HUES64 (cell line): Measurements from ENCODE around the gene SMYD5.

ENCODE experiments used
- H3K27ac ChIP-seq: 2 replicates; pipeline ENCODE4 v1.7.0; 2013; ENCODE audit warnings: low read depth, low read length, inconsistent platforms
- H3K27me3 ChIP-seq: 2 replicates; pipeline ENCODE4 v1.6.1; 2013; ENCODE audit warnings: mild to moderate bottlenecking, low read length; ENCODE audit not compliant: insufficient read depth
- H3K36me3 ChIP-seq: 2 replicates; pipeline ENCODE4 v1.6.1; 2013; ENCODE audit warnings: mild to moderate bottlenecking, low read length; ENCODE audit not compliant: insufficient read depth
- H3K4me1 ChIP-seq: 2 replicates; pipeline ENCODE4 v1.6.1; 2013; ENCODE audit warnings: mild to moderate bottlenecking, low read length, moderate library complexity; ENCODE audit not compliant: insufficient read depth
- H3K4me3 ChIP-seq: 2 replicates; pipeline ENCODE4 v1.5.1; 2013; ENCODE audit warnings: mild to moderate bottlenecking, low read length, moderate library complexity
- H3K9ac ChIP-seq: 2 replicates; pipeline ENCODE4 v1.6.1; 2013; ENCODE audit warnings: mild to moderate bottlenecking, low read depth, low read length
- H3K9me3 ChIP-seq: 2 replicates; pipeline ENCODE4 v1.6.1; 2013; ENCODE audit warnings: low read depth, low read length; ENCODE audit not compliant: insufficient read depth
- WGBS: fragments of 150-250, 120-280 bp; methylation state at CpG from one replicate; pipeline ENCODE4 v1.1.7; 2013; ENCODE audit warnings: missing lambda C conversion rate; 5-methylcytosine and 5-hydroxymethylcytosine counted together

SMYD5 gene

DNA sequence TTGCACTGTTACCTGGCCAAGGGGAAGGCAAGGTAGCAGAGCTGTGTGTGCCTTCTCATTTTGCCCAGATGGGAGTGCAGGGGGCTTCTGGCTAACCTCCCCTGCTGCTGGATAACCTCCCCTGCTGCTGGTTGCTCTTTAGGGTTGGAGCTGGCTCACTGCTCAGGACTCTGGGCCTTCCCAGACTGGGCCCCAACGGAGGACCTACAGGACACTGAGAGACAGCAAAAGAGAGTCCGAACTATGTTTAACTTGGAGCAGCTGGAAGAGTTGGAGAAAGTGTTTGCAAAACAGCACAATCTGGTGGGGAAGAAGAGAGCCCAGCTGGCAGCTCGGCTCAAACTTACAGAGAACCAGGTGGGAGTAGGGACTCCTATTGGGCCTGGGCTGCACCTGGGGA is 5.8 kb upstream of the SMYD5 start:
- H3K27ac ChIP-seq = no peak overlapping the region
- 86% methylated on average over 3 of the region's 3 CpGs for WGBS
- peaks cover 24% of the 10 kb centered on the region for H3K27me3 ChIP-seq
- H3K9me3 ChIP-seq = no peaks in the 10 kb centered on the region
- H3K4me1 ChIP-seq = 0 out of 2 replicates have a peak, but pooled peaks cover 4% of the 10 kb centered on the region
- H3K4me3 ChIP-seq = no peak overlapping the region
- H3K9ac ChIP-seq = no peak overlapping the region
- no peaks in the 10 kb centered on the region for H3K36me3 ChIP-seq

DNA sequence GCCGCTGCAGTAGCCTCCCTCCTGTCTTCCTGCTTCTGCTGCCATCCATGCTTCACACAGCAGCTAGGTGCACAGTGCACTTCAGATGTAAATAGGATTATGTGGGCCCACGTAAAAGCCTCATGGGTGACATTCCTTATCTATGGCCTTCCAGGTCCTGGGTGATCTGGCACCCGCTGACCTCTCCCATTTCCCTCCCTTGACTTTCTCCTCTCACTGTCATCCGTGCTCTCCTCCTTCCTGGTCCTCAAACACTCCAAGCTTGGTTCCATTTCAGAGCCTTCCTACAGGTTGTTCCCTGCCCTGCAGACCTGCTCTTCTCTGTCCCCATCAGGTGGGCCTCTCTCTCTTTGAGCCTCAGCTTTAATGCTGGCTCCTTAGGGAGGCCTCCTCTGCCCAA is 4.0 kb upstream of the SMYD5 start:
- no peaks in the 10 kb centered on the region for H3K36me3 ChIP-seq
- peaks cover 8% of the 10 kb centered on the region for H3K27me3 ChIP-seq
- no peak overlapping the region for H3K9ac ChIP-seq
- H3K9me3 ChIP-seq = no peaks in the 10 kb centered on the region
- WGBS = 85% methylated on average over 4 of the region's 4 CpGs
- peaks cover 7% of the 10 kb centered on the region; the same call in 1 of the 2 replicates for H3K4me1 ChIP-seq
- no peak overlapping the region for H3K4me3 ChIP-seq
- no peak overlapping the region for H3K27ac ChIP-seq

DNA sequence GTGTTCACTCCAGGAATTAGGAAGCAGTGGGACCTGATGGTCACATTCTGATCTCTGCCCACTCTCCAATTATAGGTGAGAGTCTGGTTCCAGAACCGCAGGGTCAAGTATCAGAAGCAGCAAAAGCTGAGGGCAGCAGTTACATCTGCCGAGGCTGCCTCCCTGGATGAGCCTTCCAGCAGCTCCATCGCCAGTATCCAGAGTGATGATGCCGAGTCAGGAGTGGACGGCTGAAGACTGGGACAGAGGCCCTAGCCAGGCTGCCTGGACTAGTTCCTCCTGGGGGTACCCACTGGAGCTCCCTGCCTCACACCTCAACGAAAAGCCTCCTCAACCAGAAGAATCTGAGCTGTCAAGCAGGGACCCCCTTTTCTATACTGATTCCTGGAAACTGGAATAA is 3.3 kb upstream of the SMYD5 start:
- no peaks in the 10 kb centered on the region for H3K36me3 ChIP-seq
- peaks cover 11% of the 10 kb centered on the region; the same call in 1 of the 2 replicates for H3K4me1 ChIP-seq
- 92% methylated on average over 6 of the region's 6 CpGs for whole genome bisulfite sequencing
- H3K9me3 ChIP-seq = no peaks in the 10 kb centered on the region
- H3K4me3 ChIP-seq = no peak overlapping the region
- no peak overlapping the region for H3K9ac ChIP-seq
- H3K27me3 ChIP-seq = 0 out of 2 replicates have a peak, but pooled peaks cover 2% of the 10 kb centered on the region
- no peak overlapping the region for H3K27ac ChIP-seq

DNA sequence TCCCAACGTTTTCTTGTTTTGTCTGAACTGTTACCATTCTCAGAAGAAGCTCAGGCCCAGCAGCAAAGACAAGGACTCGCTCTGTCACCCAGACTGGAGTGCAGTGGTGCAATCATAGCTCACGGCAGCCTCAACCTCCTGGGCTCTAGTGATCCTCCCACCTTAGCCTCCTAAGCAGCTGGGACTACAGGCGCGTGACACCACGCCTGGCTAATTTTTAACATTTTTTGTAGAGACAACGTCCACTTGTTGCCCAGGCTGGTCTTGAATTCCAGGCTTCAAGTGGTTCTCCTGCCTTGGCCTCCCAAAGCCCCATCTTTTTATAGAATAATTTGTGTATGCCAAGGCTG is 2.0 kb upstream of the SMYD5 start:
- WGBS = 78% methylated on average over 7 of the region's 7 CpGs
- peaks cover 11% of the 10 kb centered on the region; the same call in 1 of the 2 replicates for H3K4me1 ChIP-seq
- H3K9me3 ChIP-seq = no peaks in the 10 kb centered on the region
- 0 out of 2 replicates have a peak, but pooled peaks cover 1% of the 10 kb centered on the region for H3K27me3 ChIP-seq
- no peak overlapping the region for H3K27ac ChIP-seq
- H3K4me3 ChIP-seq = no peak overlapping the region
- H3K36me3 ChIP-seq = no peaks in the 10 kb centered on the region
- H3K9ac ChIP-seq = no peak overlapping the region

DNA sequence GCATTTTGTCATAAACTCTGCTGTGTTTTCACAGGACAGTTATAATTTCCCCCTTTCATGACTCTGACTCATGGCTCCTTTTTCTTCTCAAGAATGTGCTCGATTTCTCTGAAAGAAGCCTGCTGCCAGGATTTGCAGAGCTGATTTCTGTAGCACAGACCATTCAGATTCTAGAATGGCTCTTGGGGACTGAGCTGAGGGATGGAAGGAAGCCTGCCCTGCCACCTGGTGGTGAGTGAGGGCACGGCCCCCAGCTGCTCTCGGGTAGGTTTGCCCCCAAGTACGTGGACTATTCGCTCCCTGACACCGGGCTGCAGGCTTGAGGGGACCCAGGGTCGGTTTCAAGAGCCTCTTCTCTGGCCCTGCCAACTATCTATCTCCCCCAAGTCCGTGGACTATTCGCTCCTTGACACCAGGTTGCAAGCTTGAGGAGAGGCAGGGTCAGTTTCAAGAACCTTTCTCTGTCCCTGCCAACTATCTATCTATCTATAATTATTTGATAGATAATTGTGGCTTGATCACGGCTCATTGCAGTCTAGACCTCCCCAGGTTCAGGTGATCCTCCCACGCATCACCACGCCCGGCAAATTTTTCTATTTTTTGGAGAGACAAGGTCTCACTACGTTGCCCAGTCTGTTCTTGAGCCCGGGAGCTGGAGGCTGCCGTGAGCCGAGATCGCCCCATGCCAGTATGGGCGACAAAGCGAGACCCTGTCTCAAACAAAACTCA is 1.4 kb upstream of the SMYD5 start:
- H3K27me3 ChIP-seq = no peaks in the 10 kb centered on the region
- H3K27ac ChIP-seq = no peak overlapping the region
- H3K36me3 ChIP-seq = no peaks in the 10 kb centered on the region
- H3K9ac ChIP-seq = no peak overlapping the region
- WGBS = 51% methylated on average over 20 of the region's 20 CpGs
- no peak overlapping the region for H3K4me3 ChIP-seq
- H3K4me1 ChIP-seq = peaks cover 11% of the 10 kb centered on the region; the same call in 1 of the 2 replicates
- no peaks in the 10 kb centered on the region for H3K9me3 ChIP-seq

DNA sequence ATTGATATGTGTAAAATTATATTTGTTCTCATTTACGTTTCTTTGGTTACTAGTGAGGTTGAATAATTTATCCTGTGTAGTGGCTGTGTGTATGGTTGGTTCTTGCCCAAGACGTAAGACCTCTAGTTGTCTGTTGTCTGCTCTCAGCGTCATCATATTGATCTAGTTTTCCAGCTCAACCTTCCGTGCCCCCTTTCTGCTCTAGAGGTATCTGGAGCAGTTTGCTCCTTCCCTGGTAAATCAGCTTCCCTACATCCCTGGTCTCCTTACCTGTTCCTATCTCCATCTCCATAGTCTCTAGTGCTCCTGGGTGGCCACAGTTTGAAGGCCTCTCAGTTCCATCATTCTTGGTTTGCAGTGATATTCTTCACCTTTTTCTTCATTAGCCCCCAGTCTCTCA is 1.2 kb downstream of the SMYD5 start:
- 86% methylated on average over 4 of the region's 4 CpGs for WGBS
- no peaks in the 10 kb centered on the region for H3K27me3 ChIP-seq
- H3K9ac ChIP-seq = no peak overlapping the region
- H3K4me3 ChIP-seq = peak overlapping the region; percentile 86
- peaks cover 11% of the 10 kb centered on the region; the same call in 1 of the 2 replicates for H3K4me1 ChIP-seq
- H3K36me3 ChIP-seq = peaks cover 12% of the 10 kb centered on the region
- no peak overlapping the region for H3K27ac ChIP-seq
- no peaks in the 10 kb centered on the region for H3K9me3 ChIP-seq

DNA sequence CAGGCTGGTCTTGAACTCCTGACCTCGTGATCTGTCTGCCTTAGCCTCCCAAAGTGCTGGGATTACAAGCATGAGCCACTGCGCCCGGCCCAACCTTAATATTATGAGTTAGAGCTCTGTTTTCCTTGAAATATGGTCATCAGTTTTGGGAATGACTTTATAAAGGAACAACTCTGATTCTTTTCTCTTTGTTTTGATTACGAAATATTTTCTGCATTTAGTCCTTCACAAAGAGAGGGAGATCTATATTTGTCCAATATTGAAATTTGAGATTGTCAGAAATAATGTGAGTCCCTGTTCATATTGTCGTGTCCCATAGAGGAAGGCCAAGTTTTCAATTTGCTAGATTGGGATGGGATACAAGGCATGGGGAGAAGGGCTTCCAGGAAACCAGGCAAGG is 3.1 kb downstream of the SMYD5 start:
- H3K4me3 ChIP-seq = no peak overlapping the region
- H3K27ac ChIP-seq = no peak overlapping the region
- H3K36me3 ChIP-seq = peaks cover 31% of the 10 kb centered on the region
- H3K9me3 ChIP-seq = no peaks in the 10 kb centered on the region
- WGBS = 93% methylated on average over 5 of the region's 5 CpGs
- H3K4me1 ChIP-seq = peaks cover 11% of the 10 kb centered on the region; the same call in 1 of the 2 replicates
- no peaks in the 10 kb centered on the region for H3K27me3 ChIP-seq
- H3K9ac ChIP-seq = no peak overlapping the region

DNA sequence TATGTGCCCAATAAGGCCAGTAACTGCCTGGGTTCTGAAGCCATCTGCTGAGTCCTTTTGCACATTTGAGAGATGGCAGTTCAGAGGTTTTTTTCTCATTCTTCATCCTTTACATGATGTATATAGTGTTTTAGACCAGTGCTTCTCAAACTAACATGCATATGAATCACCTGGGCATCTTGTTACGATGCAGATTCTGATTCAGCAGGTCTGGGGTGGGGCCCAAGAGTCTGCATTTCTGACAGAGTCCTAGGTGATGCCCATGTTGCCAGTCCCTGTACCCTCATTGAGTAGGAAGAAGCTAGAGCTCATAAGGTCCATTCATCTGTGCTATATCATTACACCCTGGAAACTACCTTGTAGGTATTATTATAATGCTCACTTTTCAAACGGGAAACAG is 3.8 kb downstream of the SMYD5 start:
- Histone ChIP-seq H3K36me3 (peaks cover 37% of the 10 kb centered on the region), H3K9me3 (no peaks in the 10 kb centered on the region), H3K9ac (no peak overlapping the region), H3K27ac (no peak overlapping the region), H3K27me3 (no peaks in the 10 kb centered on the region), H3K4me1 (peaks cover 9% of the 10 kb centered on the region; the same call in 1 of the 2 replicates), H3K4me3 (no peak overlapping the region)
- WGBS = 82% methylated on average over 2 of the region's 2 CpGs

DNA sequence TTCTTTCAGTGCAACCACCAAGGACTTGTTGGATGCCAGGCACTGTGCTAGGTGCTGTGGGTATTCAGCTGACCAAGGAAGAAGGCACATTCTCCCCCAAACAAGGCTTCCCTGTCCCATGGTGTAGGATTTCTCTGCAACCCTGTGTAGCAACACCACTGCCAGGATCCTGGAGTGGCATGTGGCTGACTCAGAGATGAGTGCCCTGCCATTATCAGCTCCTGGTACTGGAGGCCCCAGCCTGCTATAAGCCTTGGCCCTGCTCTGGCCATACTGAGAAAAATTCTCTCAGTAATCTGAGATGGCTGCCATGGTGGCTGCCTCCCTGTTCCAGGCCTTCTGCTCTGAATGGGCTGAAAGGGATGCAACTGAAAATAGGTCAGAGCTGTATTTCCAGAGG is 4.3 kb downstream of the SMYD5 start:
- no peak overlapping the region for H3K27ac ChIP-seq
- no peak overlapping the region for H3K4me3 ChIP-seq
- H3K36me3 ChIP-seq = peaks cover 42% of the 10 kb centered on the region
- no peak overlapping the region for H3K9ac ChIP-seq
- H3K9me3 ChIP-seq = no peaks in the 10 kb centered on the region
- H3K27me3 ChIP-seq = no peaks in the 10 kb centered on the region
- peaks cover 8% of the 10 kb centered on the region; the same call in 1 of the 2 replicates for H3K4me1 ChIP-seq

DNA sequence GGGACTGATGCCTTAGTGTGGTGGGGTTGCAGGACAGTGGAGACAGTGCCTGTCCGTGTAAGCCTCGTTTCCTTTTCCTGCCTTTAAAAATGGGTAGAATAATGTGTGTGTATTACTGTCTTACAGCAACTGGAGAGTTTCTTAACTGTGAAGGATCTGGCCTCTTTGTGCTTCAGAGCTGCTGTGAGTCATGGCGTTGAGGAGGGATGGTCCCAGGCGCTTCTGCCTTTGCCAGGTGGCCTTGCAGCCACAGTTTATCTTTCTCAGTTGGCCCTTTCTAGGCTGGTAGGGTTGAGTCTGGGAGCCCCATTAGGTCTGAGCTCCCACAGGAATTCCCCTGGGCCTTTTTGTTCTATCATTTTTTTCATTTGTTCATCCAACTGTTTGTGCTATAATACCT is 9.8 kb downstream of the SMYD5 start:
- Histone ChIP-seq H3K4me3 (no peak overlapping the region), H3K27me3 (no peaks in the 10 kb centered on the region), H3K9ac (no peak overlapping the region), H3K27ac (no peak overlapping the region), H3K36me3 (peaks cover 70% of the 10 kb centered on the region), H3K4me1 (no peaks in the 10 kb centered on the region), H3K9me3 (no peaks in the 10 kb centered on the region)
- 87% methylated on average over 4 of the region's 4 CpGs for whole genome bisulfite sequencing

DNA sequence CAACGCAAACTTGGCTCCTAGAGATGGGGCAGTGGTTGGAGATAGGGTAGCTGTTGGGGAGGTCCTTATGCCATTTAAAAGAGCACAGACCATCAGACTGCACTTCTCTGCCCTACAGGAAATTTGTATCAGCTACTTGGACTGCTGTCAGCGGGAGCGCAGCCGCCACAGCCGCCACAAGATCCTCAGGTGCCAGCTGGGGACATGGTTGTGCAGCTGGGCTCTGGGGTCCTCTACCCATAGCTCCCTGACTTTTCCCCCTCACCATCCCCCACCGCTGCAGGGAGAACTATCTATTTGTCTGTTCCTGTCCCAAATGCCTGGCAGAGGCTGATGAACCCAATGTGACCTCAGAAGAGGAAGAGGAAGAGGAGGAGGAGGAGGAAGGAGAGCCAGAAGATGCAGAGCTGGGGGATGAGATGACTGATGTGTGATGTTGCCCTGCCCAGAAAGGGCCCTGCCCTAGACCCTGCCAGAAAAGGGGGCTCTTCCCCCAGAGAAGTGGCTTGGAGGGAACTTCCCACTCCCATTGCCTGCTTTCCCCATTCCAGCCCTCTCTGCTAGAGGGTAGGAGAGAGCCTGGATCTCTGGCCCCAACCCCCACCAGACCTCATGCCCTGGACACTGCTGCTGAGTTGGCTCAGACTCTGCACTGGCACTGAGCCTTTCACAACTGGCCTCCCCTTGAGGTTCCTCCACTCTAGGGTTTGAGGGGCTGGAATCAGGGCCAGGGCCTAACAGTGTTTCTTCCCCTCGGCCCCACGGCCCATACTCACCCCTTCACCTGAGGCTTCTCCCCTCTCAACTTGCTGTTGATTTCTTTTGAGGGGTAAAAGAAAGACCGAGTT is 11.7 kb downstream of the SMYD5 start:
- Histone ChIP-seq H3K9me3 (no peaks in the 10 kb centered on the region), H3K27me3 (no peaks in the 10 kb centered on the region), H3K27ac (no peak overlapping the region), H3K4me1 (no peaks in the 10 kb centered on the region), H3K9ac (no peak overlapping the region), H3K4me3 (no peak overlapping the region), H3K36me3 (peaks cover 53% of the 10 kb centered on the region)
- WGBS = 92% methylated on average over 6 of the region's 9 CpGs
